Osteocyte (in vitro differentiated cells): Measurements from ENCODE around the gene ATP11C. TPM values are rescaled to one million over a fixed set of nuclear protein-coding genes. Genes with fewer than 3 reads are reported as not detected.
A peak's percentile ranks its signal among the peaks of the same experiment; 100 is the strongest.

Experiments
- DNase-seq: peaks from one replicate; pipeline ENCODE4 v3.0.0; 2021; ENCODE audit warnings: mixed read lengths; ENCODE audit not compliant: unreplicated experiment; ENCODE audit errors: extremely low spot score
- H3K27ac Mint-ChIP-seq: one replicate; pipeline ENCODE4 v1.8.0; 2021; ENCODE audit warnings: mild to moderate bottlenecking, mixed read lengths; ENCODE audit not compliant: unreplicated experiment
- H3K27me3 Mint-ChIP-seq: one replicate; pipeline ENCODE4 v1.8.0; 2021; ENCODE audit warnings: mixed read lengths; ENCODE audit not compliant: unreplicated experiment
- H3K36me3 Mint-ChIP-seq: one replicate; pipeline ENCODE4 v1.8.0; 2021; ENCODE audit warnings: mixed read lengths; ENCODE audit not compliant: unreplicated experiment
- H3K4me1 Mint-ChIP-seq: one replicate; pipeline ENCODE4 v1.8.0; 2021; ENCODE audit warnings: mixed read lengths; ENCODE audit not compliant: unreplicated experiment
- H3K4me3 Mint-ChIP-seq: one replicate; pipeline ENCODE4 v1.8.0; 2021; ENCODE audit warnings: mild to moderate bottlenecking, moderate library complexity, mixed read lengths; ENCODE audit not compliant: unreplicated experiment
- H3K9me3 Mint-ChIP-seq: one replicate; pipeline ENCODE4 v1.8.0; 2021; ENCODE audit warnings: mixed read lengths; ENCODE audit not compliant: unreplicated experiment
- total RNA-seq: library from RNA; stranded (reverse); gene quantifications from 2 replicates; pipeline ENCODE4 v1.2.1, GENCODE V29; 2021
- TF ChIP-seq, protein P1 (sequence below): fragments of 200-600 bp; sonication (generic); IDR thresholded peaks from 2 replicates; pipeline ENCODE4 v1.5.0; 2021; ENCODE audit warnings: antibody characterized with exemption, mild to moderate bottlenecking, moderate library complexity

The ATP11C gene
- total RNA-seq, 1 donor from 2014 or later: 24.1 TPM

DNA sequence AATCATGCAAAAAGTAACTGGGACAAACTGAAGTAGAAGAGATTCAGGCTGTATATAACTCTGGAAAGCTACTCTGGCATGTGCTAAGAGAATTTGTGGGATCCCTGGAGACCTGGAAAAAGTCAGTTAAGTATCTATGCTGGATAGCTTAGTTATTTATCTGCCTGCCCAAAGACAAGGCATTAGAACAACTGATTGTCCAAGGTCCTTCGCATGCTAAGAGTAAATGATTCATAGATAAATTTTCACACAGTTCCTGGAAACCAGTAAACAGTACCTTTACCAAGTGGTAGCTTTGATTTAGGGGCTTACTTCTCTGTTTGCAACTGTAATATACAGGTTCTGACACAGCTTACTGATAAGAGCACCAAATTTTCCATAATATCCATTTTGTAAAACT lies 104.8 kb downstream of the ATP11C start:
- H3K4me1 Mint-ChIP-seq: peaks cover 76% of the 10 kb centered on the region
- no peaks in the 10 kb centered on the region for H3K36me3 Mint-ChIP-seq
- no peak overlapping the region for H3K27ac Mint-ChIP-seq
- no peaks in the 10 kb centered on the region for H3K9me3 Mint-ChIP-seq
- TF ChIP-seq, protein P1, sequence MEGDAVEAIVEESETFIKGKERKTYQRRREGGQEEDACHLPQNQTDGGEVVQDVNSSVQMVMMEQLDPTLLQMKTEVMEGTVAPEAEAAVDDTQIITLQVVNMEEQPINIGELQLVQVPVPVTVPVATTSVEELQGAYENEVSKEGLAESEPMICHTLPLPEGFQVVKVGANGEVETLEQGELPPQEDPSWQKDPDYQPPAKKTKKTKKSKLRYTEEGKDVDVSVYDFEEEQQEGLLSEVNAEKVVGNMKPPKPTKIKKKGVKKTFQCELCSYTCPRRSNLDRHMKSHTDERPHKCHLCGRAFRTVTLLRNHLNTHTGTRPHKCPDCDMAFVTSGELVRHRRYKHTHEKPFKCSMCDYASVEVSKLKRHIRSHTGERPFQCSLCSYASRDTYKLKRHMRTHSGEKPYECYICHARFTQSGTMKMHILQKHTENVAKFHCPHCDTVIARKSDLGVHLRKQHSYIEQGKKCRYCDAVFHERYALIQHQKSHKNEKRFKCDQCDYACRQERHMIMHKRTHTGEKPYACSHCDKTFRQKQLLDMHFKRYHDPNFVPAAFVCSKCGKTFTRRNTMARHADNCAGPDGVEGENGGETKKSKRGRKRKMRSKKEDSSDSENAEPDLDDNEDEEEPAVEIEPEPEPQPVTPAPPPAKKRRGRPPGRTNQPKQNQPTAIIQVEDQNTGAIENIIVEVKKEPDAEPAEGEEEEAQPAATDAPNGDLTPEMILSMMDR: no peak
- H3K27me3 Mint-ChIP-seq: no peaks in the 10 kb centered on the region
- H3K4me3 Mint-ChIP-seq: no peak overlapping the region
- no peak for DNase-seq

DNA sequence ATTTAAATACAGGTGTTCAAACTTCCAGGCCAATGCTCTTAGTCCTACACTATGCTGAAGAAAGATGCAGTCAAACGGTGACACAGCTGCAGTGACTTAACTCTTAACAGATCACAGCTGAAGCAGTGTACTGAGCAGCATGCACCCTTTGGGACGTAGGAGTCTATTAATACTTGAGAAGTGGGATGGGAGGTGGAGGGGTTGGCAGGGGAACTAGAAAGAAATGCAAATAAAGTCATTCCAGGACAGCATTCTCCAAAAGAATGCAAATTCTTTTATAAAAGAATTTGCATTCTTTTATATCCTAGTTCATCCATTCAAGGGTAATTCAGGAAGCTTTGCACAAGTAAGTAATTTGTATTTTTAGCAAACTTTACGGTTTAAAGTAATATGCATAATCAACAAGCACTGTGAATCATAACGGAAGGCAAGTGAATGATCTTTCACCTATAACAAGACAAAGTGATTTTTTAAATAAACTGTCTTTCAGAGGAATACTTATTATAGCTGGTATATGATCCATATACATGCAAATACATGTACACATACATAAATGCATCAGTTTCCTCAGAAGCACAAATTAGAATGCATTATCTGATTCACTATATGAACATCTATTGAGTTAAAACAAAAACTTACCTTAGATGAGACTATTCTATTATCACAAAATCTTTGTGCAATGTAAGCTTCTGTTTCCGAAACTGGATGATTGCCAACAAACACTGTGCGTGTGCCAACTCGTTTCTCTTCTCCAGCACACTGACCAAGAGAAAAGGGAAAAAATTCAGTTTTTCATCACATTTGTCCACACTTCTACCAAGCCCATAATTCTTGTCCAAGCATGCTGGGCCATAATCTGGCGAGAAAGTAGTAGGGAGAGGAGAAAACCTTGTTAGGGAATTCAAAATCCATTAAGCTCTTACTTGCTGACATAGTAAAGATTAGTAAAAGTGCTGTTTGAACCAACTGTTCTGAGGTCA lies 106.5 kb downstream of the ATP11C start:
- peaks cover 4% of the 10 kb centered on the region for H3K9me3 Mint-ChIP-seq
- no peak overlapping the region for H3K4me3 Mint-ChIP-seq
- H3K27ac Mint-ChIP-seq: peak overlapping the region; percentile 50
- H3K36me3 Mint-ChIP-seq: no peaks in the 10 kb centered on the region
- peaks cover 59% of the 10 kb centered on the region for H3K4me1 Mint-ChIP-seq
- no peak for DNase-seq
- H3K27me3 Mint-ChIP-seq: no peaks in the 10 kb centered on the region
- TF ChIP-seq, protein P1: no peak

DNA sequence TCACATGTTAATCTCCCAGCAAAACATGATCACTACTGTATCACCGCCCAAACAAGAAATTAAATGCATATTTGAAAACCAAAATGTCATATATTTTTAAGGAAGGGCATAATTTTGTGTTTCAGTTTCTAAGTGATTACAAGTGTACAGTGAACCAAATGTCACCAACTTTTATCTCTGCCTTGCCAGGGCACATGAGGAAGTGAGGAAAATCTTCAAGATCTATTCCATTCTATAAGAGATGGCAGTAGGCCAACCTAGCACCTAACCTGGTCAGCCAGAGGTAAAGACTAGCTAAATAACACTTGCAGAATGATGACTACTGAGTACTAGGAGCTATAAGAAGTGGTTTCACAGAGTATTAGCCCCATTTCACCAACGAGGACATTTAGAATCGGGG lies 107.2 kb downstream of the ATP11C start:
- H3K27ac Mint-ChIP-seq: peak overlapping the region; percentile 50
- TF ChIP-seq, protein P1: no peak
- no peak overlapping the region for H3K4me3 Mint-ChIP-seq
- no peaks in the 10 kb centered on the region for H3K36me3 Mint-ChIP-seq
- DNase-seq: no peak
- H3K4me1 Mint-ChIP-seq: peaks cover 54% of the 10 kb centered on the region
- peaks cover 5% of the 10 kb centered on the region for H3K9me3 Mint-ChIP-seq
- no peaks in the 10 kb centered on the region for H3K27me3 Mint-ChIP-seq

DNA sequence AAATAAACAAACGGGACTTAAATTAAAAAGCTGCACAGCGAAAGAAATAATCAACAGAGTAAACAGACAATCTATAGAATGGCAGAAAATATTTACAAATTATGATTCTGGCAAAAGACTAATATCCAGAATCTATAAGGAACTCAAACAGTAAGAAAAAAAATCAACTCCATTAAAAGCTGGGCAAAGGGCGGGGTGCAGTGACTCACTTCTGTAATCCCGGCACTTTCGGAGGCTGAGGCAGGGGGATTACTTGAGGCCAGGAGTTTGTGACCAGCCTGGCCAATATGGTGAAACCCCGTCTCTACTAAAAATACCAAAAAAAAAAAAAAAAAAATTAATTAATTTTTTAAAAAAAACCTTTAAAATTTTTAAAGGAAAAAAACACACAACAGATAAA lies 109.0 kb downstream of the ATP11C start:
- Mint-ChIP-seq H3K27ac (peak overlapping the region; percentile 69), H3K4me3 (peak overlapping the region; percentile 52), H3K4me1 (peaks cover 47% of the 10 kb centered on the region), H3K27me3 (no peaks in the 10 kb centered on the region), H3K9me3 (peaks cover 5% of the 10 kb centered on the region), H3K36me3 (no peaks in the 10 kb centered on the region)
- TF ChIP-seq, protein P1: no peak
- no peak for DNase-seq

DNA sequence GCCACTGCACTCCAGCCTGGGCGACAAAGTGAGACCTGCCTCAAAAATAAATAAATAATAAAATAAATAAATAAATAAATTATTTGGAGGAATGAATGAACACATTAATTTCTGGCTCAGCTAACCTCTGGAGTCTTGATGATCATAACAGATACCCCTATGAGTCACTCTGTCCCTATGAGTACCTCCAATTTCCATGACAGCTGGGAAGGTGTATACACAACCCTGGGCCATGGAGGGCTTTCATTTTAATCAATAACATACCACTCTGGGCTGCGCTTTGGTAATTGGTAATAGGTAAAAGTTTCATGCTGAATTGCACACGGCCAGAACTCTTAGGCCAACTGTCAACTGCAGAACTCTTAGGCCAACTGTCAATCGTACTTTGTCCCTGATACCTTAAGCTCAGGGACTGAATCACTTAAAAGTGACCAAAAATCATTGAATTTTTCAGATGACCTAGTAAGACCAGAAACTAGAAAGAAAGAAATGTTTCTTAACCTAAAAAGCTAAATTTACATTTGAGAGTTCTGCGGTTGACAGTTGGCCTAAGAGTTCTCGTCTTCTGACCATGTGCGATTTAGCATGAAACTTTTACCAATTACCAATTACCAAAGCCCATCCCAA lies 112.4 kb downstream of the ATP11C start:
- no peak for DNase-seq
- TF ChIP-seq, protein P1: no peak
- Mint-ChIP-seq H3K4me1 (peaks cover 25% of the 10 kb centered on the region), H3K9me3 (peaks cover 10% of the 10 kb centered on the region), H3K36me3 (peaks cover 6% of the 10 kb centered on the region), H3K27ac (no peak overlapping the region), H3K4me3 (no peak overlapping the region), H3K27me3 (no peaks in the 10 kb centered on the region)
